Liver (tissue), 9 donors: Measurements from ENCODE around the gene GPR132. TPM values are rescaled to one million over a fixed set of nuclear protein-coding genes. Genes with fewer than 3 reads are reported as not detected.

Experiments used
- DNase-seq: peaks from one replicate; pipeline ENCODE4 v3.0.0-alpha.2; 2017; ENCODE audit warnings: low spot score
- H3K27ac ChIP-seq, 2 donors: one replicate each; pipeline ENCODE4 v1.7.0; 2013; ENCODE audit warnings: inconsistent platforms in 2 of 2, low read length in 2 of 2, control low read depth in 1 of 2, low read depth in 1 of 2, mild to moderate bottlenecking in 1 of 2
- H3K27me3 ChIP-seq, 4 donors: one replicate each; pipeline versions ENCODE4 v1.6.1 to v1.7.0; 2013; ENCODE audit warnings: low read length in 3 of 4, inconsistent platforms in 1 of 4, mild to moderate bottlenecking in 1 of 4, moderate library complexity in 1 of 4; ENCODE audit not compliant: control insufficient read depth in 4 of 4, insufficient read depth in 4 of 4
- H3K36me3 ChIP-seq, 4 donors: one replicate each; pipeline versions ENCODE4 v1.6.1 to v1.7.0; 2013; ENCODE audit warnings: low read length in 3 of 4, mild to moderate bottlenecking in 3 of 4, low read depth in 1 of 4, moderate library complexity in 1 of 4; ENCODE audit not compliant: control insufficient read depth in 4 of 4, insufficient read depth in 3 of 4
- H3K4me1 ChIP-seq, 4 donors: one replicate each; pipeline versions ENCODE4 v1.6.1 to v1.7.0; 2013; ENCODE audit warnings: low read length in 3 of 4, mild to moderate bottlenecking in 3 of 4, moderate library complexity in 1 of 4; ENCODE audit not compliant: control insufficient read depth in 4 of 4, insufficient read depth in 4 of 4
- H3K4me3 ChIP-seq, 3 donors: one replicate each; pipeline versions ENCODE4 v1.6.1 to v1.7.0; 2013; ENCODE audit warnings: low read length in 3 of 3, control low read depth in 1 of 3, low read depth in 1 of 3, mild to moderate bottlenecking in 1 of 3
- H3K9ac ChIP-seq, 2 donors: one replicate each; pipeline ENCODE4 v1.7.0; 2013; ENCODE audit warnings: low read length in 2 of 2, mild to moderate bottlenecking in 2 of 2, moderate library complexity in 2 of 2, control low read depth in 1 of 2, low read depth in 1 of 2
- H3K9me3 ChIP-seq, 4 donors: one replicate each; pipeline versions ENCODE4 v1.6.1 to v1.7.0; 2013; ENCODE audit warnings: low read length in 3 of 4; ENCODE audit not compliant: control insufficient read depth in 4 of 4
- FOXA1 ChIP-seq: IDR thresholded peaks from 2 replicates; pipeline ENCODE4 v1.6.1; 2016; ENCODE audit warnings: antibody characterized with exemption
- GABPA ChIP-seq, 2 donors: IDR thresholded peaks in 1 of 2; conservative IDR thresholded peaks in 1 of 2; 2 replicates each; pipeline ENCODE4 v1.6.1; 2016; ENCODE audit warnings: antibody characterized with exemption in 2 of 2, mild to moderate bottlenecking in 1 of 2, moderate library complexity in 1 of 2
- HNF4A ChIP-seq, 2 donors: conservative IDR thresholded peaks; 2 replicates each; pipeline ENCODE4 v1.6.1; 2016; ENCODE audit warnings: antibody characterized with exemption in 2 of 2, mild to moderate bottlenecking in 2 of 2
- HNF4G ChIP-seq: IDR thresholded peaks from 2 replicates; pipeline ENCODE4 v1.6.1; 2016; ENCODE audit warnings: antibody characterized with exemption
- NR2F2 ChIP-seq: IDR thresholded peaks from 2 replicates; pipeline ENCODE4 v1.6.1; 2016; ENCODE audit warnings: antibody characterized with exemption
- RAD21 ChIP-seq, 2 donors: IDR thresholded peaks; 2 replicates each; pipeline ENCODE4 v1.6.1; 2016; ENCODE audit warnings: antibody characterized with exemption in 2 of 2, mild to moderate bottlenecking in 2 of 2
- RXRA ChIP-seq, 2 donors: IDR thresholded peaks; 2 replicates each; pipeline ENCODE4 v1.6.1; 2017 to 2018; ENCODE audit warnings: antibody characterized with exemption in 2 of 2, mild to moderate bottlenecking in 1 of 2
- WGBS: extraction: QIAGEN DNeasy Blood & Tissue Kit; methylation state at CpG from one replicate; pipeline ENCODE4 v1.1.7; 2013; 5-methylcytosine and 5-hydroxymethylcytosine counted together
- polyA plus RNA-seq, 2 donors: library from polyadenylated mRNA; stranded (reverse) in 1 of 2; unstranded in 1 of 2; fragments of 200-250 nt in 1 of 2; fragments of >200 nt in 1 of 2; fragmentation: Nextera tagmentation in 1 of 2; extraction: Ambion mirVana in 1 of 2; gene quantifications; one replicate each; pipeline versions ENCODE4 v1.2.1 to v1.2.3, GENCODE V29; 2013 to 2015
- total RNA-seq, 2 donors: library from RNA; depleted of rRNA; stranded (reverse); fragments of >200 nt; gene quantifications; one replicate each; pipeline ENCODE4 v1.2.3, GENCODE V29; 2014
- TF ChIP-seq, protein P1 (sequence below): IDR thresholded peaks from 2 replicates; pipeline ENCODE4 v1.6.1; 2016; ENCODE audit warnings: antibody characterized with exemption
- TF ChIP-seq, protein P2 (sequence below): IDR thresholded peaks from 2 replicates; pipeline ENCODE4 v1.6.1; 2016; ENCODE audit warnings: antibody characterized with exemption
- TF ChIP-seq, protein P3 (sequence below): IDR thresholded peaks from 2 replicates; pipeline ENCODE4 v1.6.1; 2016; ENCODE audit warnings: antibody characterized with exemption, mild to moderate bottlenecking
- TF ChIP-seq, protein P4 (sequence below): fragments of 150-350 bp; IDR thresholded peaks from 2 replicates; pipeline ENCODE4 v1.5.1; 2017; ENCODE audit warnings: improper control_type of control experiment, low read depth, low read length; ENCODE audit not compliant: missing input control
- TF ChIP-seq, protein P5 (sequence below): IDR thresholded peaks from 2 replicates; pipeline ENCODE4 v1.6.1; 2016; ENCODE audit warnings: antibody characterized with exemption
- donor health status: healthy.
- donor health status: healthy.
- donor health status: healthy.
- donor health status: healthy.
- donor health status: healthy.

GPR132 gene
- total and polyA plus RNA-seq, 4 donors, result 0.32 to 1.2 (median 0.75) TPM

DNA sequence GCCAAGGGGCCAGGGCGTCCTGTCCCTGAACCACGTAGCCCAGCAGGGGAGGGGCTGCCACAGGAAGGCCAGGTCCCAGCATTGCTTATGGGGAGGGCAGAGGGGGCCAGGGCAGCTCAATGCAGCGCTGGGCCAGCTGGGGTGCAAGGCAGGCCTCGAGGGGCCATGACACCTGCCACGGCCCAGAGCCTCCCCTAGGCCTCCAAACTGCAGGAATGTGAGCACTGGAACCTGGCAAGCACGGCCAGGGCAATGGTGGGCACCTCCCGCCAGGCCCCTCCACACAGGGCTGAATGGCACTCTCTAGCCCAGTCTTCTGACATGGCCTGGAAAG is 32.5 kb upstream of the GPR132 start (continued):
- TF ChIP-seq, protein P1, sequence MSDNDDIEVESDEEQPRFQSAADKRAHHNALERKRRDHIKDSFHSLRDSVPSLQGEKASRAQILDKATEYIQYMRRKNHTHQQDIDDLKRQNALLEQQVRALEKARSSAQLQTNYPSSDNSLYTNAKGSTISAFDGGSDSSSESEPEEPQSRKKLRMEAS, result no peak
- TF ChIP-seq FOXA1, result no peak

DNA sequence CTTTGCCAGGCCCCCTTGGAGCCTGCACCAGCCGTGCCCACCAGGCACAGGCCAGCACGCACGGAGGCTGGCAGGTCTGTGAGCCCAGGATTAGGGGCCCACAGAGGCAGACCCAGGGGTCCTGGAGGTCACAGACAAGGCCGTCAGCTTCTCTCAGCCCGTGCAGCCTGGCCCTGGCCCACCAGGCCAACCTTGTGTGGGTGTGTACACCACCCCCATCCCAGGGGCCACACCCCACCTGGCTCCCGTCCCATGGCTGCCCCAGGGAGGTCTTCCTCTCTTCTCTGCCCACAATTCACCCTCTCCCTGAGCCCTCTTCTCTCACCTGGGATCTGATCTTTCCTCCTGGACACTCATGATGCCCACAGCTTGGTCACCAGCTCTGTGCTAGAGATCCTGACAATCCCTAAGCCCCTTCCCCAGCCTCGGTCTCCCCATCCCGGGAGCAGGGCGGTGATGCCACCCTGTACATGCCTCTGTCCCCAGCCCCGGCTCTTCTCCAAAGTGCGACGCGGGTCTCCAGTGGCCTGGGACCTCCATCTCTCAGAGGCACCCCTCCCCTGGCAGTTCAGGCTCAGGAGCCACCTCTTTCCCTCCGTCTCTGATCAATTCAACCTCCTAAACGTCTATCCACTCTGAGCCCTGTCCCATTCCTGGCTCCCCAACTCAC is 31.1 kb upstream of the GPR132 start:
- 90% methylated on average over 15 of the region's 15 CpGs for WGBS
- peaks cover 0 to 9% (median 4%) of the 10 kb centered on the region in 4 donors for H3K9me3 ChIP-seq
- DNase-seq, result no peak
- peaks cover 10 to 28% (median 18%) of the 10 kb centered on the region in 4 donors for H3K4me1 ChIP-seq
- TF ChIP-seq RXRA (IDR thresholded peaks at IDR 0.05), result no peak
- TF ChIP-seq, protein P2, sequence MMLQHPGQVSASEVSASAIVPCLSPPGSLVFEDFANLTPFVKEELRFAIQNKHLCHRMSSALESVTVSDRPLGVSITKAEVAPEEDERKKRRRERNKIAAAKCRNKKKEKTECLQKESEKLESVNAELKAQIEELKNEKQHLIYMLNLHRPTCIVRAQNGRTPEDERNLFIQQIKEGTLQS, result no peak
- TF ChIP-seq FOXA1, result no peak
- no peak for TF ChIP-seq RAD21 (IDR thresholded peaks at IDR 0.05)
- no peak for TF ChIP-seq NR2F2
- no peak for TF ChIP-seq HNF4A (conservative IDR thresholded peaks at IDR 0.05)
- no peak for TF ChIP-seq GABPA (IDR thresholded peaks at IDR 0.05 in 1 of 2, conservative IDR thresholded peaks at IDR 0.05 in 1 of 2)
- no peaks in the 10 kb centered on the region for H3K36me3 ChIP-seq
- no peak overlapping the region for H3K27ac ChIP-seq
- no peak overlapping the region for H3K9ac ChIP-seq
- H3K27me3 ChIP-seq, result peaks cover 0 to 2% (median 0%) of the 10 kb centered on the region in 4 donors
- H3K4me3 ChIP-seq, result no peak overlapping the region

DNA sequence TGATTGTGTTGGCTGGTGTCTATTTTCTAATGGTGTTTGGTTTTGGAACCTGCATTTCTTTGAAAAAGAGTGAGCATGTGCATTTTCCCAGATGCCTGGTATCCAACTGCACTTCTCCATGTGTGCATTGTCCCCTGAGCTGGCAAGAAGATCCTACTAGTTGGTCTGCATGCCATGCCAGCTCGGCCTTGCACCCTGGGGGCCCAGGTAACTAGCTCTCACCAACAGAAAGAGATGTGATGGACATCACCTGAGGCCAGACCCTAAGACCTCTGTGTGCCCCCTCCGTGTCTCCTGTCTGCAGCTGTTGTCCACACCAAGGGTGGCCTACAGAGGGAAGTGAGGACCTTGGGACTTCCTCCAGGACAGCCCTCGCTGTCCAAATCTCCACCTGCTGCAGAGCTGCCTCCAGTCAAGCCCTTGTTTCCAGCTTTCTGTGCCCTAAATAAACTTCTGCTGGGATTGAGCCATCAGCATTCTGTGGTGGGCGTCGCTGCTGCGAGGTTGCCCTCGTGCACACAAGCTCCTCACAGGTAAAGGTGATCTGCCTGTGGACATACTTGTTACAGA is 30.1 kb upstream of the GPR132 start:
- Histone ChIP-seq H3K27me3 (peaks cover 0 to 2% (median 0%) of the 10 kb centered on the region in 4 donors), H3K27ac (no peak overlapping the region), H3K9ac (no peak overlapping the region), H3K4me3 (no peak overlapping the region), H3K4me1 (peaks cover 18 to 38% (median 27%) of the 10 kb centered on the region in 4 donors), H3K36me3 (no peaks in the 10 kb centered on the region), H3K9me3 (peaks cover 0 to 9% (median 4%) of the 10 kb centered on the region in 4 donors)
- TF ChIP-seq HNF4G, result no peak
- TF ChIP-seq, protein P1, result no peak
- no peak for TF ChIP-seq RAD21 (IDR thresholded peaks at IDR 0.05)
- TF ChIP-seq, protein P3, sequence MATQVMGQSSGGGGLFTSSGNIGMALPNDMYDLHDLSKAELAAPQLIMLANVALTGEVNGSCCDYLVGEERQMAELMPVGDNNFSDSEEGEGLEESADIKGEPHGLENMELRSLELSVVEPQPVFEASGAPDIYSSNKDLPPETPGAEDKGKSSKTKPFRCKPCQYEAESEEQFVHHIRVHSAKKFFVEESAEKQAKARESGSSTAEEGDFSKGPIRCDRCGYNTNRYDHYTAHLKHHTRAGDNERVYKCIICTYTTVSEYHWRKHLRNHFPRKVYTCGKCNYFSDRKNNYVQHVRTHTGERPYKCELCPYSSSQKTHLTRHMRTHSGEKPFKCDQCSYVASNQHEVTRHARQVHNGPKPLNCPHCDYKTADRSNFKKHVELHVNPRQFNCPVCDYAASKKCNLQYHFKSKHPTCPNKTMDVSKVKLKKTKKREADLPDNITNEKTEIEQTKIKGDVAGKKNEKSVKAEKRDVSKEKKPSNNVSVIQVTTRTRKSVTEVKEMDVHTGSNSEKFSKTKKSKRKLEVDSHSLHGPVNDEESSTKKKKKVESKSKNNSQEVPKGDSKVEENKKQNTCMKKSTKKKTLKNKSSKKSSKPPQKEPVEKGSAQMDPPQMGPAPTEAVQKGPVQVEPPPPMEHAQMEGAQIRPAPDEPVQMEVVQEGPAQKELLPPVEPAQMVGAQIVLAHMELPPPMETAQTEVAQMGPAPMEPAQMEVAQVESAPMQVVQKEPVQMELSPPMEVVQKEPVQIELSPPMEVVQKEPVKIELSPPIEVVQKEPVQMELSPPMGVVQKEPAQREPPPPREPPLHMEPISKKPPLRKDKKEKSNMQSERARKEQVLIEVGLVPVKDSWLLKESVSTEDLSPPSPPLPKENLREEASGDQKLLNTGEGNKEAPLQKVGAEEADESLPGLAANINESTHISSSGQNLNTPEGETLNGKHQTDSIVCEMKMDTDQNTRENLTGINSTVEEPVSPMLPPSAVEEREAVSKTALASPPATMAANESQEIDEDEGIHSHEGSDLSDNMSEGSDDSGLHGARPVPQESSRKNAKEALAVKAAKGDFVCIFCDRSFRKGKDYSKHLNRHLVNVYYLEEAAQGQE, result no peak
- TF ChIP-seq, protein P4, sequence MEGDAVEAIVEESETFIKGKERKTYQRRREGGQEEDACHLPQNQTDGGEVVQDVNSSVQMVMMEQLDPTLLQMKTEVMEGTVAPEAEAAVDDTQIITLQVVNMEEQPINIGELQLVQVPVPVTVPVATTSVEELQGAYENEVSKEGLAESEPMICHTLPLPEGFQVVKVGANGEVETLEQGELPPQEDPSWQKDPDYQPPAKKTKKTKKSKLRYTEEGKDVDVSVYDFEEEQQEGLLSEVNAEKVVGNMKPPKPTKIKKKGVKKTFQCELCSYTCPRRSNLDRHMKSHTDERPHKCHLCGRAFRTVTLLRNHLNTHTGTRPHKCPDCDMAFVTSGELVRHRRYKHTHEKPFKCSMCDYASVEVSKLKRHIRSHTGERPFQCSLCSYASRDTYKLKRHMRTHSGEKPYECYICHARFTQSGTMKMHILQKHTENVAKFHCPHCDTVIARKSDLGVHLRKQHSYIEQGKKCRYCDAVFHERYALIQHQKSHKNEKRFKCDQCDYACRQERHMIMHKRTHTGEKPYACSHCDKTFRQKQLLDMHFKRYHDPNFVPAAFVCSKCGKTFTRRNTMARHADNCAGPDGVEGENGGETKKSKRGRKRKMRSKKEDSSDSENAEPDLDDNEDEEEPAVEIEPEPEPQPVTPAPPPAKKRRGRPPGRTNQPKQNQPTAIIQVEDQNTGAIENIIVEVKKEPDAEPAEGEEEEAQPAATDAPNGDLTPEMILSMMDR, result no peak
- TF ChIP-seq, protein P5, sequence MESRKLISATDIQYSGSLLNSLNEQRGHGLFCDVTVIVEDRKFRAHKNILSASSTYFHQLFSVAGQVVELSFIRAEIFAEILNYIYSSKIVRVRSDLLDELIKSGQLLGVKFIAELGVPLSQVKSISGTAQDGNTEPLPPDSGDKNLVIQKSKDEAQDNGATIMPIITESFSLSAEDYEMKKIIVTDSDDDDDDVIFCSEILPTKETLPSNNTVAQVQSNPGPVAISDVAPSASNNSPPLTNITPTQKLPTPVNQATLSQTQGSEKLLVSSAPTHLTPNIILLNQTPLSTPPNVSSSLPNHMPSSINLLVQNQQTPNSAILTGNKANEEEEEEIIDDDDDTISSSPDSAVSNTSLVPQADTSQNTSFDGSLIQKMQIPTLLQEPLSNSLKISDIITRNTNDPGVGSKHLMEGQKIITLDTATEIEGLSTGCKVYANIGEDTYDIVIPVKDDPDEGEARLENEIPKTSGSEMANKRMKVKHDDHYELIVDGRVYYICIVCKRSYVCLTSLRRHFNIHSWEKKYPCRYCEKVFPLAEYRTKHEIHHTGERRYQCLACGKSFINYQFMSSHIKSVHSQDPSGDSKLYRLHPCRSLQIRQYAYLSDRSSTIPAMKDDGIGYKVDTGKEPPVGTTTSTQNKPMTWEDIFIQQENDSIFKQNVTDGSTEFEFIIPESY, result no peak
- no peak for DNase-seq
- 93% methylated on average over 7 of the region's 7 CpGs for WGBS
